ENCODE results near the gene FRMD8. TPM values are rescaled to one million over a fixed set of nuclear protein-coding genes. Genes with fewer than 3 reads are reported as not detected.

The FRMD8 gene
- total RNA-seq = 10 to 100 TPM; 31.4 to 77.5 (median 45.8) TPM

GRCh38 chr11:65386307-65387140, at the start of gene FRMD8:
FRMD8 (plus strand) TSS chr11:65386637; CDS start chr11:65387037, 400 bp downstream.
- Histone ChIP-seq H3K9me3 (no peaks in the 10 kb centered on the region), H3K4me1 (peaks cover 83 to 95% (median 88%) of the 10 kb centered on the region in 4 donors), H3K36me3 (peaks cover 0 to 18% (median under 1%) of the 10 kb centered on the region in 4 donors), H3K4me3 (peak within 1 kb of the TSS; percentile 78 to 85 (median 82)), H3K27ac (peak within 1 kb of the TSS; percentile 93 to 99 (median 98)), H3K27me3 (no peaks in the 10 kb centered on the region)
- WGBS, 2 donors = 0 to 2% methylated on average over 1 to 60 of the region's 76 CpGs
- TF ChIP-seq CTCF (IDR thresholded peaks at IDR 0.05) (peak in 1 of 6 experiments; percentile 25), POLR2A (IDR thresholded peaks at IDR 0.05) (peak in 3 of 4 donors; percentile 89 to 97 (median 93)), POLR2AphosphoS5 (IDR thresholded peaks at IDR 0.05) (peak; percentile 97), EP300 (IDR thresholded peaks at IDR 0.05) (peak in 1 of 4 donors; percentile 3)
- peak; percentile 92 to 100 for DNase-seq
- ATAC-seq (ENCODE audit: low FRiP score in 2 of 2) = peak; percentile 77 to 91

GRCh38 chr11:65338676-65339075, 47.8 kb upstream of the FRMD8 start:
- Histone ChIP-seq H3K27me3 (no peaks in the 10 kb centered on the region), H3K4me3 (no peak overlapping the region), H3K9me3 (no peaks in the 10 kb centered on the region), H3K36me3 (peaks cover 32 to 44% (median 41%) of the 10 kb centered on the region in 4 donors), H3K27ac (no peak overlapping the region), H3K4me1 (peaks cover 9 to 29% (median 17%) of the 10 kb centered on the region in 4 donors)
- WGBS, 2 donors = 90 to 91% methylated on average over 7 of the region's 7 CpGs
- ATAC-seq (ENCODE audit: low FRiP score in 2 of 2) = no peak
- TF ChIP-seq EP300 (IDR thresholded peaks at IDR 0.05) (no peak), CTCF (IDR thresholded peaks at IDR 0.05) (no peak), POLR2AphosphoS5 (IDR thresholded peaks at IDR 0.05) (no peak), POLR2A (IDR thresholded peaks at IDR 0.05) (no peak)
- no peak for DNase-seq

GRCh38 chr11:65340226-65340625, 46.2 kb upstream of the FRMD8 start:
- Histone ChIP-seq H3K9me3 (no peaks in the 10 kb centered on the region), H3K36me3 (peaks cover 35 to 60% (median 56%) of the 10 kb centered on the region in 4 donors), H3K27me3 (no peaks in the 10 kb centered on the region), H3K4me3 (no peak overlapping the region), H3K27ac (no peak overlapping the region), H3K4me1 (peaks cover under 1 to 18% (median 8%) of the 10 kb centered on the region in 4 donors)
- 91 to 95% methylated on average over 11 of the region's 11 CpGs for WGBS, 2 donors
- TF ChIP-seq POLR2A (IDR thresholded peaks at IDR 0.05) (no peak), CTCF (IDR thresholded peaks at IDR 0.05) (no peak)
- DNase-seq (no peak), ATAC-seq (ENCODE audit: low FRiP score in 2 of 2) (no peak)

- Histone ChIP-seq H3K4me3 (no peak overlapping the region), H3K36me3 (peaks cover 50 to 76% (median 72%) of the 10 kb centered on the region in 4 donors), H3K4me1 (peaks cover 0 to 6% (median 3%) of the 10 kb centered on the region in 4 donors), H3K27ac (no peak overlapping the region), H3K27me3 (no peaks in the 10 kb centered on the region), H3K9me3 (no peaks in the 10 kb centered on the region)
- TF ChIP-seq POLR2A (IDR thresholded peaks at IDR 0.05) = no peak
- TF ChIP-seq CTCF (IDR thresholded peaks at IDR 0.05) = no peak
- no peak for ATAC-seq (ENCODE audit: low FRiP score in 2 of 2)
- 88 to 94% methylated on average over 3 of the region's 3 CpGs for WGBS, 2 donors
- no peak for DNase-seq
These were observed 44.6 kb upstream of the FRMD8 start for GRCh38 chr11:65341856-65342255.
